Osteocyte (in vitro differentiated cells): ENCODE measurements around the gene DGKQ. TPM values are rescaled to one million over a fixed set of nuclear protein-coding genes. Genes with fewer than 3 reads are reported as not detected.

Experiments used
- DNase-seq: peaks from one replicate; pipeline ENCODE4 v3.0.0; 2021; ENCODE audit warnings: mixed read lengths; ENCODE audit not compliant: unreplicated experiment; ENCODE audit errors: extremely low spot score
- H3K27ac Mint-ChIP-seq: one replicate; pipeline ENCODE4 v1.8.0; 2021; ENCODE audit warnings: mild to moderate bottlenecking, mixed read lengths; ENCODE audit not compliant: unreplicated experiment
- H3K27me3 Mint-ChIP-seq: one replicate; pipeline ENCODE4 v1.8.0; 2021; ENCODE audit warnings: mixed read lengths; ENCODE audit not compliant: unreplicated experiment
- H3K36me3 Mint-ChIP-seq: one replicate; pipeline ENCODE4 v1.8.0; 2021; ENCODE audit warnings: mixed read lengths; ENCODE audit not compliant: unreplicated experiment
- H3K4me1 Mint-ChIP-seq: one replicate; pipeline ENCODE4 v1.8.0; 2021; ENCODE audit warnings: mixed read lengths; ENCODE audit not compliant: unreplicated experiment
- H3K4me3 Mint-ChIP-seq: one replicate; pipeline ENCODE4 v1.8.0; 2021; ENCODE audit warnings: mild to moderate bottlenecking, moderate library complexity, mixed read lengths; ENCODE audit not compliant: unreplicated experiment
- H3K9me3 Mint-ChIP-seq: one replicate; pipeline ENCODE4 v1.8.0; 2021; ENCODE audit warnings: mixed read lengths; ENCODE audit not compliant: unreplicated experiment
- CTCF ChIP-seq: fragments of 200-600 bp; sonication (generic); IDR thresholded peaks from 2 replicates; pipeline ENCODE4 v1.5.0; 2021; ENCODE audit warnings: antibody characterized with exemption, mild to moderate bottlenecking, moderate library complexity
- total RNA-seq: library from RNA; stranded (reverse); gene quantifications from 2 replicates; pipeline ENCODE4 v1.2.1, GENCODE V29; 2021

DGKQ gene
- total RNA-seq, 1 donor from 2014 or later, result 18.5 TPM

- Mint-ChIP-seq H3K9me3 (peaks cover 2% of the 10 kb centered on the region), H3K27me3 (peaks cover 2% of the 10 kb centered on the region), H3K4me3 (peak overlapping the region; percentile 62), H3K36me3 (no peaks in the 10 kb centered on the region), H3K27ac (no peak overlapping the region), H3K4me1 (peaks cover 18% of the 10 kb centered on the region)
- DNase-seq, result no peak
- no peak for TF ChIP-seq CTCF
Measured at GRCh38 chr4:1012034-1012739, 38.8 kb upstream of the DGKQ start.

- Mint-ChIP-seq H3K36me3 (no peaks in the 10 kb centered on the region), H3K4me1 (peaks cover 18% of the 10 kb centered on the region), H3K27ac (no peak overlapping the region), H3K4me3 (no peak overlapping the region), H3K9me3 (peaks cover 7% of the 10 kb centered on the region), H3K27me3 (peaks cover 7% of the 10 kb centered on the region)
- no peak for TF ChIP-seq CTCF
- no peak for DNase-seq
Measured at GRCh38 chr4:1011666-1012033, 38.3 kb upstream of the DGKQ start.

- H3K27me3 Mint-ChIP-seq, result peaks cover 7% of the 10 kb centered on the region
- peaks cover 7% of the 10 kb centered on the region for H3K9me3 Mint-ChIP-seq
- peak within 1 kb of the TSS; percentile 74 for H3K4me3 Mint-ChIP-seq
- H3K36me3 Mint-ChIP-seq, result no peaks in the 10 kb centered on the region
- no peak for TF ChIP-seq CTCF
- DNase-seq, result peak; percentile 96
- H3K4me1 Mint-ChIP-seq, result peaks cover 18% of the 10 kb centered on the region
- H3K27ac Mint-ChIP-seq, result peak within 1 kb of the TSS; percentile 66
Measured at GRCh38 chr4:1011022-1011665, 37.8 kb upstream of the DGKQ start, which contains the start of gene FGFRL1. TSS of gene FGFRL1 (plus strand) at chr4:1011626. CDS start at chr4:1012486, 860 bp downstream.

GRCh38 chr4:1010395-1011021 lies 37.1 kb upstream of the DGKQ start:
- Mint-ChIP-seq H3K27me3 (peaks cover 7% of the 10 kb centered on the region), H3K27ac (peak overlapping the region; percentile 66), H3K9me3 (peaks cover 7% of the 10 kb centered on the region), H3K4me3 (peak overlapping the region; percentile 74), H3K36me3 (no peaks in the 10 kb centered on the region), H3K4me1 (peaks cover 17% of the 10 kb centered on the region)
- DNase-seq, result no peak
- TF ChIP-seq CTCF, result no peak
